Endothelial cell of umbilical vein (primary cell): Measurements from ENCODE around the gene TNFSF13.

Source experiments
- CTCF ChIP-seq, 2 donors: IDR thresholded peaks; 1 replicate in 1 of 2; 2 replicates in 1 of 2; pipeline ENCODE4 v1.5.1; 2011; ENCODE audit warnings: low read length in 2 of 2, mild to moderate bottlenecking in 2 of 2, moderate library complexity in 2 of 2, control low read depth in 1 of 2, inconsistent platforms in 1 of 2, low read depth in 1 of 2; ENCODE audit not compliant: insufficient read depth in 1 of 2; ENCODE audit errors: extremely low read depth in 1 of 2
- EZH2 ChIP-seq: IDR thresholded peaks from 2 replicates; pipeline ENCODE4 v1.6.1; 2012; ENCODE audit warnings: borderline replicate concordance, low read depth, mild to moderate bottlenecking, moderate library complexity, low read length, inconsistent platforms; ENCODE audit not compliant: severe bottlenecking
- FOS ChIP-seq: IDR thresholded peaks from 2 replicates; pipeline ENCODE4 v1.6.1; 2011; ENCODE audit warnings: mild to moderate bottlenecking, low read length, moderate library complexity, borderline replicate concordance; ENCODE audit not compliant: insufficient read depth
- JUN ChIP-seq: IDR thresholded peaks from 2 replicates; pipeline ENCODE4 v1.6.1; 2011; ENCODE audit warnings: borderline replicate concordance, low read depth; ENCODE audit not compliant: insufficient read length, insufficient read depth
- MAX ChIP-seq: IDR thresholded peaks from 2 replicates; pipeline ENCODE4 v1.6.1; 2011; ENCODE audit not compliant: insufficient read depth, insufficient read length
- MYC ChIP-seq: IDR thresholded peaks from one replicate; pipeline ENCODE4 v1.6.1; 2011; ENCODE audit warnings: mild to moderate bottlenecking, low read depth, low read length
- POLR2A ChIP-seq: IDR thresholded peaks from 2 replicates; pipeline ENCODE4 v1.6.1; 2012; ENCODE audit warnings: low read depth, mild to moderate bottlenecking, control low read depth, low read length
- POLR2AphosphoS5 ChIP-seq: IDR thresholded peaks from 2 replicates; pipeline ENCODE4 v1.6.1; 2012; ENCODE audit warnings: low read depth, mild to moderate bottlenecking, control low read depth, low read length, moderate library complexity; ENCODE audit not compliant: insufficient read depth

GRCh38 chr17:7552621-7553051 is 5.9 kb upstream of the TNFSF13 start:
- TF ChIP-seq POLR2AphosphoS5 = no peak
- no peak for TF ChIP-seq CTCF (IDR thresholded peaks at IDR 0.05; ENCODE audit: extremely low read depth in 1 of 2, insufficient read depth in 1 of 2, low read depth in 1 of 2, low read length in 2 of 2)
- TF ChIP-seq EZH2 = no peak
- no peak for TF ChIP-seq POLR2A
- no peak for TF ChIP-seq MAX
- TF ChIP-seq MYC = no peak
- TF ChIP-seq FOS = no peak
- TF ChIP-seq JUN = no peak
